ENCODE results near the gene TYK2. TPM values are rescaled to one million over a fixed set of nuclear protein-coding genes. Genes with fewer than 3 reads are reported as not detected.

TYK2 gene
- total and polyA plus RNA-seq, 7 experiments from 2014 or later = 45.4 to 346 (median 273) TPM

DNA sequence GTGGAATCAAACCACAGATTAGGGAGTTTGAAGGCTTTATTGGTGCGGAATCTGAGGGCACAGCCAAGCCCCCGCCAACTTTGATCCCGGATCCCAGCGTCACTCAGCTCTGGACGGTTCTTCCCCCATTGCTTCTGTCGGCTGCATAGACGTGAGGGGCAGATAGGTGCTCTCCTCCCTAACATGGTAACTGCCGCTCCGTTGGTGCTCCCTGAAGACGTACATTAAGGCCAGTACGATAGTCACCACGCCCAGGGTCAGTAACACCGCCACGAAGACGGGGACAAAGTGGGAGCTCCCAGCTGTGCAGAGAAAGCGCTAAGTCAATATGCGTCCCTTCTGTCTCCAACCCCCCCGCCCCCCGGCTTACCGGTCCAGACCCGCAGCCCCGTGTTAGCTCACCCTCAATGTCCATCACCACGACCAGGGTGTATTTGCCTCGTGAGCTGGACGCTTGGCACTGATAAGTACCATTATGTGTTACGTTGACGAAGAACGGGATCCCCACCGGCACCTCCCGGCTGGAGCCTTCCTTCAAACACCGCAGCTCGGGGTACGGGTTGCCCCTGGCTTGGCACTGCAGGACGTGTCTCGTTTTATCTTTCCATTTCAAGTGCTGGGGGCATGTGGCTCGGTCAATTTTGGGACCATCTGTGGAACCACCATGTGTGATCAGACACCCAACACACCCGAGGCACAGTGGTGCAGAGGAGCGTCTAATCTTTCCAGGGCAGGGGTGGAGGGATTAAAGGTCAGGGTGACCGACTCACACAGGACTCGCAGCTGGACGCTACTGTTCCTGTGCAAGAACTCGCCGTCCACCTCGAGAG lies 46.4 kb downstream of the TYK2 start:
- Mint-ChIP-seq H3K4me3 (peak overlapping the region; percentile 89 to 98 (median 93)), H3K36me3 (peaks cover 0 to 27% (median 0%) of the 10 kb centered on the region in 5 donors), H3K4me1 (peaks cover 14 to 56% (median 41%) of the 10 kb centered on the region in 7 donors), H3K27me3 (no peaks in the 10 kb centered on the region), H3K27ac (peak overlapping the region; percentile 85 to 97 (median 95)), H3K9me3 (peaks cover 0 to 2% (median 0%) of the 10 kb centered on the region in 11 donors)
- Histone ChIP-seq H3K27me3 (ENCODE audit: control insufficient read depth in 2 of 2, insufficient read depth in 2 of 2, low read length in 2 of 2) (no peaks in the 10 kb centered on the region), H3K4me1 (ENCODE audit: control insufficient read depth in 2 of 2, insufficient read depth in 2 of 2, low read length in 2 of 2) (peaks cover 24 to 37% of the 10 kb centered on the region in 2 donors), H3K36me3 (ENCODE audit: control insufficient read depth in 2 of 3, insufficient read depth in 3 of 3, low read length in 3 of 3) (peaks cover 4 to 59% (median 12%) of the 10 kb centered on the region in 3 experiments), H3K4me3 (ENCODE audit: low read length) (peak overlapping the region; percentile 89), H3K27ac (ENCODE audit: low read depth, low read length) (peak overlapping the region; percentile 91), H3K9me3 (ENCODE audit: control insufficient read depth in 2 of 3, low read length in 3 of 3) (no peaks in the 10 kb centered on the region)
- CTCF ChIA-PET = interaction anchor here (0.7 to 1.1 kb wide), 2 partner anchors 54 to 226 kb away, joined by 3 read pairs; no protein-coding TSS in a partner anchor
- POLR2A ChIA-PET = interaction anchor here (0.5 to 2.5 kb wide), 12 partner anchors 11 to 1991 kb away, joined by 3 to 11 read pairs (median 4); partner anchors contain the start of genes DNMT1, FDX2, ICAM1 and ICAM5
- DNase-seq (no peak), ATAC-seq (no peak)
- intact Hi-C loops (cut with micrococcal nuclease) = loop anchor here (1.0 to 5.0 kb wide), 17 partner anchors 17 to 627 kb away; partner anchors contain the start of genes CDC37 (in 2 of the 2), TYK2 (in 2 of the 2), CDKN2D (in 1 of the 2) and DNMT1 (in 1 of the 2)

DNA sequence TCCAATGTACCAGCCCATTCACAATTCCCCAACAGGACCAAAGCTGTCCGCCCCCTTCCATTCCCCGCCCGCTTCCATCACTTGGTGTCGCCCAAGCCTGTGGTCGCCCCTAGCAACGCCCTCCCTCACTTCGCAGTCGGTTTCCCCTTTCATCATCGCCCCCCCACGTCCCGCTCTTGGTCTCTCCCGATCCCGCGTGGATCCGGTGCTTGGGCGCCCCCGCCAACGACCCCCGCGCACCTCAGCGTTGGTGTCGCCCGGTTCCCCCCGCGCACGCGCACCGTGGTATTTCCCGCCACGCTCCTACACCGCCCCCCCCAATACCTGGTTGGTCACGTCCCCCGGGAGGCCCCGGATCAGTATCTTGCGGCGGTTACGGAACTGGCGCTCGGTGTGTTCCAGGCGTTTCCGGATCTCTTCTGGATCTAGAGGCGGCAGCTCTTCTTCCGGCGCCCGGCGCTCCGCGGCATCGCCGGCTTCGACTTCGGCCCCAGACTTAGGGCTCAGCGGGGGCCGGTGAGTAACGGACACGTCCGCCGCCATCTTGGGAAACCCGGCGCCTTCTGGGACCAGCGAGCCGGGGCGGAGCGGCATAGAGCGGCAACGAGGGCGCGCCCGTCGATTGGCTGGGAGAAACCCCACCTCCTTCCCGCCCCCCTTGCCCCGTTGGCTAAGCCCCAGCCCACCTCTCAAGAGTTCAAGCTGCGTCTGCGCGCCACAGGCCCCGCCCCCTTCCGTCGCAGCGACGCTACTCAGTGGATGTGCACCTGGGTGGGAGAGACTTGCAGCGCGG lies 47.2 kb downstream of the TYK2 start, which contains the start of gene RAVER1:
Gene RAVER1, minus strand, starts transcription at position 565 of the 793 bp plus-strand sequence. Its CDS starts 22 bp downstream, at position 543.
- Mint-ChIP-seq H3K4me1 (peaks cover 6 to 48% (median 33%) of the 10 kb centered on the region in 7 donors), H3K9me3 (peaks cover 0 to 2% (median 0%) of the 10 kb centered on the region in 11 donors), H3K4me3 (peak within 1 kb of the TSS; percentile 89 to 98 (median 93)), H3K27ac (peak within 1 kb of the TSS; percentile 85 to 97 (median 95)), H3K36me3 (peaks cover 0 to 24% (median 0%) of the 10 kb centered on the region in 5 donors), H3K27me3 (no peaks in the 10 kb centered on the region)
- peak; percentile 86 to 98 (median 97) for DNase-seq
- CTCF ChIA-PET = no interaction called here
- intact Hi-C loops (cut with micrococcal nuclease) = loop anchor here (1.0 to 5.0 kb wide), 17 partner anchors 16 to 628 kb away; partner anchors contain the start of genes CDC37 (in 2 of the 2), TYK2 (in 2 of the 2), CDKN2D (in 1 of the 2) and DNMT1 (in 1 of the 2)
- ATAC-seq = peak; percentile 98
- Histone ChIP-seq H3K4me1 (ENCODE audit: control insufficient read depth in 2 of 2, insufficient read depth in 2 of 2, low read length in 2 of 2) (peaks cover 17 to 31% of the 10 kb centered on the region in 2 donors), H3K36me3 (ENCODE audit: control insufficient read depth in 2 of 3, insufficient read depth in 3 of 3, low read length in 3 of 3) (peaks cover 4 to 67% (median 17%) of the 10 kb centered on the region in 3 experiments), H3K4me3 (ENCODE audit: low read length) (peak within 1 kb of the TSS; percentile 89), H3K27ac (ENCODE audit: low read depth, low read length) (peak within 1 kb of the TSS; percentile 91), H3K9me3 (ENCODE audit: control insufficient read depth in 2 of 3, low read length in 3 of 3) (no peaks in the 10 kb centered on the region), H3K27me3 (ENCODE audit: control insufficient read depth in 2 of 2, insufficient read depth in 2 of 2, low read length in 2 of 2) (no peaks in the 10 kb centered on the region)
- POLR2A ChIA-PET = interaction anchor here (0.5 to 2.5 kb wide), 10 partner anchors 10 to 1990 kb away, joined by 3 to 11 read pairs (median 4); partner anchors contain the start of genes DNMT1, FDX2, ICAM1 and ICAM5

DNA sequence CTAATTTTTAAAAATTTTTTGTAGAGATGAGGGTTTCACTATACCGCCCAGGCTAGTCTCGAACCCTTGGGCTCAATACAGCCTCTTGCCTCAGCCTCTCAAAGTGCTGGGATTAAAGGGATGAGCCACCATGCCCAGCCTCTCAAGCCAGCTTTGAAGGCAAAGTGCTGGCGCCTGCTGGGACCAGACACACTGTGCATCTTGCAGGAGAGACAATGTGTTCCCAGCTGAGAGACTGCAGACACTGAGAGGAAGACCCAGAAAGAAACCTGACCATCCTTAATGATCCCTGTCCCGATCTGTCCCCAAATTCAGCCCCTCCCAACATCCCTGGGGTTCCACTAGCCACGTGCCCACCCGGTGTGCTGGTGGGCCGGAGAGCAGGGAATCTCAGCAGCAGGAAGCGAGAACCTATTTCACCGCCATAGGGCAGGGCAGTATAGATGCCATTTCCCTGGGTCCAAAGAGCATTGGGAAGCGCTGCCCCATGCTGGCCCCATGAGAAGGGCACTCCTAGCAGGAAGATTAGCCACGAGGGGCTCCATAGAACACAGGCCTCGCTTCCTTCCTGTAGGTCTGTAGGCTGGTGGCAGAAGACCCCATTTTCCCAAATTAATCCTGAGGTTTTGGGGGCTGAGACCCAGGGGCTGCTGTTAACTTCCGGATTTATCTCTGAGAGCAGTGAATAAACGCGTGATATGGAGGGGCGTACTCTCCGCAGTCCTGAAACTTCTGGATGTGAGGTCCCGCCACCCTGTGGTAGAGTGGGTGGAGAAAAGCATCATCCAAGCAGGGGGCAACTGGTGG lies 48.0 kb downstream of the TYK2 start:
- peak overlapping the region; percentile 89 for H3K4me3 ChIP-seq (ENCODE audit: low read length)
- no peak for DNase-seq
- H3K9me3 ChIP-seq (ENCODE audit: control insufficient read depth in 2 of 3, low read length in 3 of 3) = no peaks in the 10 kb centered on the region
- Mint-ChIP-seq H3K4me1 (peaks cover 6 to 46% (median 32%) of the 10 kb centered on the region in 7 donors), H3K9me3 (peaks cover 0 to 2% (median 0%) of the 10 kb centered on the region in 11 donors), H3K27me3 (no peaks in the 10 kb centered on the region), H3K4me3 (peak overlapping the region; percentile 89 to 98 (median 93)), H3K27ac (peak overlapping the region; percentile 85 to 97 (median 95)), H3K36me3 (peaks cover 0 to 24% (median 0%) of the 10 kb centered on the region in 5 donors)
- ATAC-seq = no peak
- H3K36me3 ChIP-seq (ENCODE audit: control insufficient read depth in 2 of 3, insufficient read depth in 3 of 3, low read length in 3 of 3) = peaks cover 4 to 75% (median 18%) of the 10 kb centered on the region in 3 experiments
- H3K4me1 ChIP-seq (ENCODE audit: control insufficient read depth in 2 of 2, insufficient read depth in 2 of 2, low read length in 2 of 2) = peaks cover 17 to 30% of the 10 kb centered on the region in 2 donors
- peak overlapping the region; percentile 91 for H3K27ac ChIP-seq (ENCODE audit: low read depth, low read length)
- ChIA-PET POLR2A (interaction anchor here (1.7 to 2.5 kb wide), 5 partner anchors 9 to 61 kb away, joined by 4 to 11 read pairs (median 8); partner anchors contain the start of genes FDX2, ICAM1 and TYK2), CTCF (interaction anchor here (0.6 kb wide), 1 partner anchor 25 kb away, joined by 4 read pairs; no protein-coding TSS in a partner anchor)
- intact Hi-C loops (cut with micrococcal nuclease) = loop anchor here (2.0 to 5.0 kb wide), 7 partner anchors 16 to 628 kb away; partner anchors contain the start of genes CDC37 (in 1 of the 2), CDKN2D (in 1 of the 2), FDX2 (in 1 of the 2) and ICAM1 (in 1 of the 2)
- H3K27me3 ChIP-seq (ENCODE audit: control insufficient read depth in 2 of 2, insufficient read depth in 2 of 2, low read length in 2 of 2) = no peaks in the 10 kb centered on the region

DNA sequence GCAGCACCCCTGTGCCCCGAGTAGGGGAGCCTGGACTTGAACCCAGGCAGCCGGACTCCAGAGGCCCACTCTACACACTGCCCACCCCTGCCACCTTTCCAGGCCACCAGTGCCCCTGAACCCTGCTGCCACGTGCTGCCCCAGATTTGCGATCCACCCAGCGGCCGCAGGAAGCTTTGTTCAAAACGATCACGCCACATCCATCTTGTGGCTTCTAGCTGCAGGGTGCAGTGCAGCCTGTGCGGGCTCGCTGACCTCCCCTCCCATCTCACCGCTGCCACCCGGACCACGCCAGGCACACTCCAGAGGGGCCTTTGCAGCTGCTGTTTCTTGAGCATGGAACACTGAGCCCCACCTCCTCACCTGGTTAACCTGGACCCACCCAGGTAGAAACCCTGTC lies 50.8 kb downstream of the TYK2 start:
- POLR2A ChIA-PET = interaction anchor here (0.8 kb wide), 1 partner anchor 502 kb away, joined by 3 read pairs; the partner anchor contains the start of gene UBL5
- peaks cover 6 to 37% (median 28%) of the 10 kb centered on the region in 7 donors for H3K4me1 Mint-ChIP-seq

DNA sequence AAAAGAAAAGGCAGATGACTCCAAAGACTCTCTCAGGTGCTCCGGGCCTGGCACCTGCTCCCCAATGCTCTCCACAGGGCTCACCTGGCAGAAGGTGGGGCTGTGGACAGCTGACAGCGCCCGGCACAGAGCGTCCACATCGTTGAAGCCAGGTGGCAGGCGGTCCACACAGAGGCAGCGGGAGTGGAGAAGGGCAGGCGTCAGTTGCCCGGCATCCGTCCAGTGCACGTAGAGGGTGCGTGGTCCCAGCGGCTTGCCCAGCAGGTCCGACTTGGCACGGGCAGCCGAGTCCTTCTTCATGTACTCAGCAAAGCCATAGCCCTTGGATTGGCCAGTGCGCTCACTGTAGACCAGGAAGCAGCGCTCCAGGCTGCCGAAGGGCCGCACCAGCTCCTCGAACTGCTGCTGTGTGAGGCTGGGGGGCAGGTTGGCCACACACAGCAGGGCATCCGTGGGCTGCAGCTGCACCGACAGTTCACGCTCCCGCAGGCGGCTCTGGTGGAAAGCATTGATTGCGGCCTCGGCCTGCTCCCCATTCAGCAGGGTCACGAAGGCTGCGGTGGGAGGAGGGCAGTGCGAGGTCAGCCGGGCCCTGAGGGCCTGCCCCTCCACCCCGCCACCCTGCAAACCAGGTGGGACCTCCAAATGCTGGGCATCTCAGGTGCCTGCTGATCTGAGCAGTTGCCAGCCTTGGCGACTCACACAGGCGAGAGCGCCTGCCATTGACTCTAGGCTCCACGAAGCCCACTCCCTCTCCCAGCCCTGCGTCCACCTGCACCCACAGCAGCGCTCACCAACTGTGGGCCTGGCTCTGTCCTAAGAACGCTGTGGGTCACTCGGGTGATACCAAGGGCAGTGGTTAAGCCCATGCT lies 51.6 kb downstream of the TYK2 start:
- Histone ChIP-seq H3K36me3 (ENCODE audit: control insufficient read depth in 2 of 3, insufficient read depth in 3 of 3, low read length in 3 of 3) (peaks cover 4 to 86% (median 31%) of the 10 kb centered on the region in 3 experiments), H3K4me3 (ENCODE audit: low read length) (no peak overlapping the region), H3K27ac (ENCODE audit: low read depth, low read length) (no peak overlapping the region), H3K4me1 (ENCODE audit: control insufficient read depth in 2 of 2, insufficient read depth in 2 of 2, low read length in 2 of 2) (peaks cover 12 to 18% of the 10 kb centered on the region in 2 donors), H3K27me3 (ENCODE audit: control insufficient read depth in 2 of 2, insufficient read depth in 2 of 2, low read length in 2 of 2) (no peaks in the 10 kb centered on the region), H3K9me3 (ENCODE audit: control insufficient read depth in 2 of 3, low read length in 3 of 3) (no peaks in the 10 kb centered on the region)
- H3K27me3 Mint-ChIP-seq = no peaks in the 10 kb centered on the region
- CTCF ChIA-PET = interaction anchor here (0.8 kb wide), 1 partner anchor 10 kb away, joined by 3 read pairs; no protein-coding TSS in a partner anchor
- intact Hi-C loops (cut with micrococcal nuclease) = no loop called here
- H3K4me1 Mint-ChIP-seq = peaks cover 6 to 32% (median 21%) of the 10 kb centered on the region in 7 donors
- DNase-seq (no peak), ATAC-seq (no peak)
- peaks cover 0 to 2% (median 0%) of the 10 kb centered on the region in 11 donors for H3K9me3 Mint-ChIP-seq
- H3K36me3 Mint-ChIP-seq = peaks cover 0 to 20% (median 0%) of the 10 kb centered on the region in 5 donors
- POLR2A ChIA-PET = no interaction called here
- H3K4me3 Mint-ChIP-seq = no peak overlapping the region
- H3K27ac Mint-ChIP-seq = no peak overlapping the region

More for the DNA sequence above, 50.8 kb downstream of the TYK2 start:
- ATAC-seq (no peak), DNase-seq (no peak)
- Mint-ChIP-seq H3K27me3 (no peaks in the 10 kb centered on the region), H3K4me3 (no peak overlapping the region), H3K9me3 (peaks cover 0 to 2% (median 0%) of the 10 kb centered on the region in 11 donors), H3K27ac (no peak overlapping the region), H3K36me3 (peaks cover 0 to 20% (median 0%) of the 10 kb centered on the region in 5 donors)
- Histone ChIP-seq H3K27me3 (ENCODE audit: control insufficient read depth in 2 of 2, insufficient read depth in 2 of 2, low read length in 2 of 2) (no peaks in the 10 kb centered on the region), H3K36me3 (ENCODE audit: control insufficient read depth in 2 of 3, insufficient read depth in 3 of 3, low read length in 3 of 3) (peaks cover 4 to 84% (median 29%) of the 10 kb centered on the region in 3 experiments), H3K9me3 (ENCODE audit: control insufficient read depth in 2 of 3, low read length in 3 of 3) (no peaks in the 10 kb centered on the region), H3K4me1 (ENCODE audit: control insufficient read depth in 2 of 2, insufficient read depth in 2 of 2, low read length in 2 of 2) (peaks cover 17 to 24% of the 10 kb centered on the region in 2 donors), H3K4me3 (ENCODE audit: low read length) (no peak overlapping the region), H3K27ac (ENCODE audit: low read depth, low read length) (no peak overlapping the region)
- intact Hi-C loops (cut with micrococcal nuclease) = no loop called here
- CTCF ChIA-PET = interaction anchor here (0.7 to 0.8 kb wide), 2 partner anchors 11 to 59 kb away, joined by 3 to 5 read pairs; no protein-coding TSS in a partner anchor
